NCI-H226 (cell line): ENCODE results near the gene ZNF577.
"Not testable (repeated sequence)": the region's sequence is repeated elsewhere in the genome, so short reads cannot be mapped to it uniquely, and the experiment has no call there.

Experiments used
- DNase-seq: peaks from one replicate; pipeline ENCODE4 v3.0.0-alpha.2; 2015

The ZNF577 gene

GRCh38 chr19:51887522-51888498, at the start of gene ZNF577:
TSS of gene ZNF577 (minus strand) at chr19:51887951. CDS start at chr19:51880382, 7,569 bp downstream.
- DNase-seq: no peak

- DNase-seq: no peak
These were observed 44.2 kb upstream of the ZNF577 start for GRCh38 chr19:51931921-51932320.

GRCh38 chr19:51927859-51928258, 40.1 kb upstream of the ZNF577 start:
- no peak for DNase-seq

GRCh38 chr19:51926784-51927741, 39.3 kb upstream of the ZNF577 start, which contains the start of gene ZNF613:
TSS of gene ZNF613 (plus strand) at chr19:51927472. CDS start at chr19:51936221, 8,749 bp downstream.
- peak; percentile 92 for DNase-seq

- no peak for DNase-seq
These were observed 38.7 kb upstream of the ZNF577 start for GRCh38 chr19:51926426-51926783.

- no peak for DNase-seq
These were observed 34.2 kb upstream of the ZNF577 start for GRCh38 chr19:51921949-51922348.

- no peak for DNase-seq
These were observed 31.9 kb upstream of the ZNF577 start for GRCh38 chr19:51919606-51920005.

GRCh38 chr19:51916167-51916566, 28.4 kb upstream of the ZNF577 start:
- DNase-seq: no peak

GRCh38 chr19:51915324-51915867, 27.6 kb upstream of the ZNF577 start:
- no peak for DNase-seq

GRCh38 chr19:51907981-51908380, 20.2 kb upstream of the ZNF577 start:
- not testable (repeated sequence) for DNase-seq

GRCh38 chr19:51906108-51906507, 18.4 kb upstream of the ZNF577 start:
- not testable (repeated sequence) for DNase-seq

- not testable (repeated sequence) for DNase-seq
These were observed 17.9 kb upstream of the ZNF577 start for GRCh38 chr19:51905639-51906038.

GRCh38 chr19:51905206-51905605, 17.5 kb upstream of the ZNF577 start:
- no peak for DNase-seq

- peak; percentile 10 for DNase-seq
These were observed 16.8 kb upstream of the ZNF577 start, which contains the start of gene ZNF649 for GRCh38 chr19:51904331-51905165. TSS of gene ZNF649 (minus strand) at chr19:51905017. CDS start at chr19:51900107, 4,910 bp downstream.

- DNase-seq: no peak
These were observed 15.4 kb upstream of the ZNF577 start for GRCh38 chr19:51903192-51903591.

- DNase-seq: no peak
These were observed 14.1 kb upstream of the ZNF577 start for GRCh38 chr19:51901860-51902259.

- no peak for DNase-seq
These were observed 3.5 kb upstream of the ZNF577 start for GRCh38 chr19:51891193-51891747.

GRCh38 chr19:51889934-51890333, 2.2 kb upstream of the ZNF577 start:
- DNase-seq: no peak

GRCh38 chr19:51884713-51885112, 3.0 kb downstream of the ZNF577 start:
- DNase-seq: no peak

GRCh38 chr19:51882518-51882917, 5.2 kb downstream of the ZNF577 start:
- DNase-seq: no peak

- no peak for DNase-seq
These were observed 14.7 kb downstream of the ZNF577 start for GRCh38 chr19:51873097-51873496.
